Keratinocyte (primary cell): Measurements from ENCODE around the gene SETD7.

Experiments used
- EZH2 ChIP-seq: IDR thresholded peaks from one replicate; pipeline ENCODE4 v1.6.1; 2012; ENCODE audit warnings: inconsistent platforms, mild to moderate bottlenecking, low read length, moderate library complexity
- TF ChIP-seq, protein P1 (sequence below), 3 experiments: IDR thresholded peaks in 1 of 3; conservative IDR thresholded peaks in 1 of 3; optimal IDR thresholded peaks in 1 of 3; 2 replicates in 2 of 3; 3 replicates in 1 of 3; pipeline versions ENCODE3 to v1.5.1; 2011; ENCODE audit warnings: low read length in 3 of 3, mild to moderate bottlenecking in 3 of 3, moderate library complexity in 2 of 3, control low read depth in 1 of 3, inconsistent platforms in 1 of 3; ENCODE audit not compliant: insufficient read depth in 2 of 3; ENCODE audit errors: extremely low read depth in 1 of 3

DNA sequence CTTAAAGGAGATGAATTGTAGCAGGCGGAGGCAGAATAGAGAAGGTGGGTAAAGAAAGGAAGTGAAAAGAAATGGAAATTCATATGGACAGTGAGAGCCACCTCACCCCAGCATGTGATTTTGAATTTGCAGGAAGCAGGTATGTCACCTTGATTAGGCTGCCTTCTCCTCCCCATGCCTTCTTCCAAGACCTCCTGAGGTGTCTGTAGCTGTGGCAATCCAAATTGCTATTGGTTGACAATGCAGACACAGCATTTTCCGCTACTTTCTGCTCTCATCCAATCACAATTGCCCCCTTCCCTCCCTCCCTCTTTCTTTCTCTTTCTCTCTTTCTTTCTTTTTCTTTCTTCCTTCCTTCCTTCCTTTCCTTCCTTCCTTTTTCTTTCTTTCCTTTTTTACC is 63.6 kb downstream of the SETD7 start:
- TF ChIP-seq EZH2 = no peak
- TF ChIP-seq, protein P1, sequence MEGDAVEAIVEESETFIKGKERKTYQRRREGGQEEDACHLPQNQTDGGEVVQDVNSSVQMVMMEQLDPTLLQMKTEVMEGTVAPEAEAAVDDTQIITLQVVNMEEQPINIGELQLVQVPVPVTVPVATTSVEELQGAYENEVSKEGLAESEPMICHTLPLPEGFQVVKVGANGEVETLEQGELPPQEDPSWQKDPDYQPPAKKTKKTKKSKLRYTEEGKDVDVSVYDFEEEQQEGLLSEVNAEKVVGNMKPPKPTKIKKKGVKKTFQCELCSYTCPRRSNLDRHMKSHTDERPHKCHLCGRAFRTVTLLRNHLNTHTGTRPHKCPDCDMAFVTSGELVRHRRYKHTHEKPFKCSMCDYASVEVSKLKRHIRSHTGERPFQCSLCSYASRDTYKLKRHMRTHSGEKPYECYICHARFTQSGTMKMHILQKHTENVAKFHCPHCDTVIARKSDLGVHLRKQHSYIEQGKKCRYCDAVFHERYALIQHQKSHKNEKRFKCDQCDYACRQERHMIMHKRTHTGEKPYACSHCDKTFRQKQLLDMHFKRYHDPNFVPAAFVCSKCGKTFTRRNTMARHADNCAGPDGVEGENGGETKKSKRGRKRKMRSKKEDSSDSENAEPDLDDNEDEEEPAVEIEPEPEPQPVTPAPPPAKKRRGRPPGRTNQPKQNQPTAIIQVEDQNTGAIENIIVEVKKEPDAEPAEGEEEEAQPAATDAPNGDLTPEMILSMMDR (optimal IDR thresholded peaks at IDR 0.05 in 1 of 3, IDR thresholded peaks at IDR 0.05 in 1 of 3, conservative IDR thresholded peaks at IDR 0.05 in 1 of 3; ENCODE audit: extremely low read depth in 1 of 3, insufficient read depth in 2 of 3, low read length in 3 of 3) = no peak
